Keratinocyte (primary cell): ENCODE data around the gene RBL1. TPM values are rescaled to one million over a fixed set of nuclear protein-coding genes. Genes with fewer than 3 reads are reported as not detected.

ENCODE experiments used
- DNase-seq: peaks from one replicate; pipeline ENCODE4 v3.0.0-alpha.2; 2011; ENCODE audit warnings: low read depth, missing footprints, low spot score
- FAIRE-seq: peaks from 2 replicates; lab custom pipeline; 2011; peaks lifted over from hg19 to GRCh38; lab: Jason Lieb, UNC
- H2AFZ ChIP-seq: 2 replicates; pipeline ENCODE4 v1.6.0; 2012; ENCODE audit warnings: low read length, control low read depth, inconsistent platforms; ENCODE audit not compliant: control insufficient read depth
- H3K27ac ChIP-seq: 2 replicates; pipeline ENCODE4 v1.5.1; 2011; ENCODE audit warnings: low read length; ENCODE audit not compliant: control insufficient read depth, insufficient read depth
- H3K27me3 ChIP-seq: 3 replicates; pipeline ENCODE4 v1.6.0; 2011; ENCODE audit warnings: low read length; ENCODE audit not compliant: control insufficient read depth, insufficient read depth; ENCODE audit errors: extremely low read depth
- H3K36me3 ChIP-seq, 2 experiments: 2 replicates in 1 of 2; 3 replicates in 1 of 2; pipeline ENCODE4 v1.5.1; 2011; ENCODE audit warnings: low read length in 2 of 2, mild to moderate bottlenecking in 1 of 2; ENCODE audit not compliant: control insufficient read depth in 2 of 2, insufficient read depth in 2 of 2; ENCODE audit errors: extremely low read depth in 1 of 2
- H3K4me1 ChIP-seq: 3 replicates; pipeline ENCODE4 v1.5.1; 2011; ENCODE audit warnings: low read length; ENCODE audit not compliant: control insufficient read depth, insufficient read depth; ENCODE audit errors: extremely low read depth
- H3K4me2 ChIP-seq: 3 replicates; pipeline ENCODE4 v1.6.0; 2011; ENCODE audit warnings: low read depth, low read length; ENCODE audit not compliant: control insufficient read depth, insufficient read depth; ENCODE audit errors: extremely low read depth
- H3K4me3 ChIP-seq, 3 experiments: fragments of 200-600 bp in 1 of 3; sonication (generic) in 1 of 3; 2 replicates in 2 of 3; 3 replicates in 1 of 3; pipeline ENCODE4 v1.5.1; 2011 to 2016; ENCODE audit warnings: low read length in 3 of 3, mild to moderate bottlenecking in 3 of 3, control low read depth in 2 of 3, inconsistent platforms in 1 of 3, low read depth in 1 of 3, mixed read lengths in 1 of 3, mixed run types in 1 of 3, moderate library complexity in 1 of 3; ENCODE audit not compliant: control insufficient read depth in 2 of 3, insufficient read depth in 2 of 3; ENCODE audit errors: extremely low read depth in 1 of 3
- H3K79me2 ChIP-seq: 2 replicates; pipeline ENCODE4 v1.6.0; 2012; ENCODE audit warnings: low read length; ENCODE audit not compliant: control insufficient read depth, insufficient read depth
- H3K9ac ChIP-seq: 3 replicates; pipeline ENCODE4 v1.6.0; 2011; ENCODE audit warnings: low read length; ENCODE audit not compliant: control insufficient read depth, insufficient read depth; ENCODE audit errors: extremely low read depth
- H3K9me1 ChIP-seq: 3 replicates; pipeline ENCODE4 v1.6.0; 2011; ENCODE audit warnings: low read length; ENCODE audit not compliant: control insufficient read depth, insufficient read depth; ENCODE audit errors: extremely low read depth
- H3K9me3 ChIP-seq: 2 replicates; pipeline ENCODE4 v1.5.1; 2012; ENCODE audit warnings: low read depth, low read length; ENCODE audit not compliant: control insufficient read depth
- H4K20me1 ChIP-seq: 3 replicates; pipeline ENCODE4 v1.6.0; 2011; ENCODE audit warnings: low read length; ENCODE audit not compliant: control insufficient read depth, insufficient read depth; ENCODE audit errors: extremely low read depth
- EZH2 ChIP-seq: IDR thresholded peaks from one replicate; pipeline ENCODE4 v1.6.1; 2012; ENCODE audit warnings: inconsistent platforms, mild to moderate bottlenecking, low read length, moderate library complexity
- dilution Hi-C: fragments of 300-500 bp; cut with MboI; formaldehyde crosslinking; loops from one replicate; pipeline ENCODE4 v1.7.0; 2020; ENCODE audit warnings: low sequenced_read_pairs; ENCODE audit not compliant: extremely low pct_ligation_motif_present
- polyA plus RNA-seq, 5 experiments: library from polyadenylated mRNA; depleted of rRNA in 3 of 5; stranded (reverse) in 3 of 5; stranded (forward) in 1 of 5; unstranded in 1 of 5; fragments of >200 nt; gene quantifications; 1 replicate in 1 of 5; 2 replicates in 3 of 5; 3 replicates in 1 of 5; pipeline versions ENCODE4 v1.2.1 to v1.2.3, GENCODE V29; 2011 to 2012; ENCODE audit warnings: missing spikeins in 2 of 5, low read depth in 1 of 5, low replicate concordance in 1 of 5
- TF ChIP-seq, protein P1 (sequence below), 3 experiments: IDR thresholded peaks in 1 of 3; conservative IDR thresholded peaks in 1 of 3; optimal IDR thresholded peaks in 1 of 3; 2 replicates in 2 of 3; 3 replicates in 1 of 3; pipeline versions ENCODE3 to v1.5.1; 2011; ENCODE audit warnings: low read length in 3 of 3, mild to moderate bottlenecking in 3 of 3, moderate library complexity in 2 of 3, control low read depth in 1 of 3, inconsistent platforms in 1 of 3; ENCODE audit not compliant: insufficient read depth in 2 of 3; ENCODE audit errors: extremely low read depth in 1 of 3

RBL1 gene
- polyA plus RNA-seq, 1 donor (not counting 4 experiments of a cell fraction or from before 2014, with no cell fraction given), result 4.5 TPM

DNA sequence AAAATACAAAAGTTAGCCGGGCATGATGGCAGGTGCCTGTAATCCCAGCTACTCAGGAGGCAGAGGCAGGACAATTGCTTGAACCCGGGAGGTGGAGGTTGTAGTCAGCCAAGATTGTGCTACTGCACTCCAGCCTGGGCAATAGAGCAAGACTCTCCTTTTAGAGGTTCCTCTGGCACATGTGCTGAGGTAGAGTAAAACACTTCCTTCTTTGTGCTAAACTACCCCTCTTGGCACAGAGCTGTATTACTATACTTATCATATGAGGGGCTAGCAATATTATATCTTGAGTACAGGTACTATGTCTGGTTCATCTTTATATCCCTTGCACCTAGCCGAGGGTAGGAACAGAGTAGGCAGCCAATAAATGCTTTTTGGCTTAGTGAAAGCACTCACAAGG lies 104.1 kb downstream of the RBL1 start:
- H3K36me3 ChIP-seq, result no peaks in the 10 kb centered on the region
- no peak overlapping the region for H3K27ac ChIP-seq
- H3K9me1 ChIP-seq, result no peaks in the 10 kb centered on the region
- no peak overlapping the region for H3K4me2 ChIP-seq
- no peak overlapping the region for H3K9ac ChIP-seq
- no peak overlapping the region for H2AFZ ChIP-seq
- TF ChIP-seq, protein P1, sequence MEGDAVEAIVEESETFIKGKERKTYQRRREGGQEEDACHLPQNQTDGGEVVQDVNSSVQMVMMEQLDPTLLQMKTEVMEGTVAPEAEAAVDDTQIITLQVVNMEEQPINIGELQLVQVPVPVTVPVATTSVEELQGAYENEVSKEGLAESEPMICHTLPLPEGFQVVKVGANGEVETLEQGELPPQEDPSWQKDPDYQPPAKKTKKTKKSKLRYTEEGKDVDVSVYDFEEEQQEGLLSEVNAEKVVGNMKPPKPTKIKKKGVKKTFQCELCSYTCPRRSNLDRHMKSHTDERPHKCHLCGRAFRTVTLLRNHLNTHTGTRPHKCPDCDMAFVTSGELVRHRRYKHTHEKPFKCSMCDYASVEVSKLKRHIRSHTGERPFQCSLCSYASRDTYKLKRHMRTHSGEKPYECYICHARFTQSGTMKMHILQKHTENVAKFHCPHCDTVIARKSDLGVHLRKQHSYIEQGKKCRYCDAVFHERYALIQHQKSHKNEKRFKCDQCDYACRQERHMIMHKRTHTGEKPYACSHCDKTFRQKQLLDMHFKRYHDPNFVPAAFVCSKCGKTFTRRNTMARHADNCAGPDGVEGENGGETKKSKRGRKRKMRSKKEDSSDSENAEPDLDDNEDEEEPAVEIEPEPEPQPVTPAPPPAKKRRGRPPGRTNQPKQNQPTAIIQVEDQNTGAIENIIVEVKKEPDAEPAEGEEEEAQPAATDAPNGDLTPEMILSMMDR (optimal IDR thresholded peaks at IDR 0.05 in 1 of 3, IDR thresholded peaks at IDR 0.05 in 1 of 3, conservative IDR thresholded peaks at IDR 0.05 in 1 of 3; ENCODE audit: extremely low read depth in 1 of 3, insufficient read depth in 2 of 3, low read length in 3 of 3), result no peak
- no peak for TF ChIP-seq EZH2
- no peaks in the 10 kb centered on the region for H3K27me3 ChIP-seq
- FAIRE-seq, result no peak
- H3K79me2 ChIP-seq, result no peaks in the 10 kb centered on the region
- DNase-seq, result no peak
- H3K4me3 ChIP-seq, result no peak overlapping the region
- no peaks in the 10 kb centered on the region for H3K9me3 ChIP-seq
- no peaks in the 10 kb centered on the region for H4K20me1 ChIP-seq
- H3K4me1 ChIP-seq, result peaks cover 7% of the 10 kb centered on the region
- dilution Hi-C loops, result no loop called here

DNA sequence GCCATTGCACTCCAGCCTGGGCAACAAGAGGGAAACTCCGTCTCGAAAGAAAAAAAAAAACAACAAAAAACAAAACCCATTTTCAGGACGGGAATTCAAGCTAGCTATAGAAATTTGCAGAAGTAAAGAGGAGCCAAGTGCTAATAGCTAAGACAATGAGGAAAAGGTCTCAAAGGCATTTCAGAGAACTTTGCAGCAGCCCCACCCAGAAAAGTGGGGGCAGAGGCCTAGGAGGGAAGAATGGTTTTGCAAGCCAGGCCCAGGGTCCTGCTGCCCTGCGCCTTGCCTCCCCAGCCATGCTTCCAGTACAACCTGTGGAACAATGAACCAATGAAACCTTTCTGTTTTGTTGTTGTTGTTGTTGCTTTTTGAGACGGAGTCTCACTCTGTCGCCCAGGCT lies 106.0 kb downstream of the RBL1 start:
- Histone ChIP-seq H3K79me2 (no peaks in the 10 kb centered on the region), H3K27ac (no peak overlapping the region), H3K4me1 (peaks cover 7% of the 10 kb centered on the region), H3K9ac (no peak overlapping the region), H2AFZ (no peak overlapping the region), H3K9me3 (no peaks in the 10 kb centered on the region), H4K20me1 (no peaks in the 10 kb centered on the region), H3K4me3 (no peak overlapping the region), H3K27me3 (no peaks in the 10 kb centered on the region), H3K4me2 (no peak overlapping the region), H3K9me1 (no peaks in the 10 kb centered on the region), H3K36me3 (no peaks in the 10 kb centered on the region)
- no peak for TF ChIP-seq EZH2
- TF ChIP-seq, protein P1 (optimal IDR thresholded peaks at IDR 0.05 in 1 of 3, IDR thresholded peaks at IDR 0.05 in 1 of 3, conservative IDR thresholded peaks at IDR 0.05 in 1 of 3; ENCODE audit: extremely low read depth in 1 of 3, insufficient read depth in 2 of 3, low read length in 3 of 3), result no peak
- FAIRE-seq, result no peak
- dilution Hi-C loops, result no loop called here
- DNase-seq, result no peak
